Stimulated activated CD4-positive, alpha-beta T cell treated with anti-CD3 and anti-CD28 coated beads, Interleukin-15, amount 100 ng/mL, for 48 hours (primary cell): ENCODE results near the gene EPM2A.
A peak's percentile ranks its signal among the peaks of the same experiment; 100 is the strongest.
"Not testable (repeated sequence)": the region's sequence is repeated elsewhere in the genome, so short reads cannot be mapped to it uniquely, and the experiment has no call there.

Experiments used
- DNase-seq, 2 donors: peaks; one replicate each; pipeline ENCODE4 v3.0.0-alpha.2; 2020; ENCODE audit warnings: low read depth in 2 of 2

The EPM2A gene

GRCh38 chr6:145735356-145736165 is at the start of gene EPM2A:
Gene EPM2A (minus strand): TSS chr6:145735520. CDS start chr6:145735498, 22 bp downstream.
- peak; percentile 33 to 44 for DNase-seq

- DNase-seq = no peak
Observed at GRCh38 chr6:145784683-145785082, 49.4 kb upstream of the EPM2A start.

GRCh38 chr6:145783796-145784195 is 48.5 kb upstream of the EPM2A start:
- DNase-seq = no peak

GRCh38 chr6:145772846-145773245 is 37.5 kb upstream of the EPM2A start:
- no peak for DNase-seq

- DNase-seq = no peak
Observed at GRCh38 chr6:145765449-145765848, 30.1 kb upstream of the EPM2A start.

- no peak for DNase-seq
Observed at GRCh38 chr6:145763742-145764141, 28.4 kb upstream of the EPM2A start.

GRCh38 chr6:145761584-145761983 is 26.3 kb upstream of the EPM2A start:
- no peak for DNase-seq

- DNase-seq = no peak
Observed at GRCh38 chr6:145758113-145758512, 22.8 kb upstream of the EPM2A start.

GRCh38 chr6:145756170-145756662 is 20.9 kb upstream of the EPM2A start:
- DNase-seq = no peak

GRCh38 chr6:145755682-145756081 is 20.4 kb upstream of the EPM2A start:
- DNase-seq = no peak

GRCh38 chr6:145752638-145753037 is 17.3 kb upstream of the EPM2A start:
- no peak for DNase-seq

- no peak for DNase-seq
Observed at GRCh38 chr6:145749632-145750031, 14.3 kb upstream of the EPM2A start.

- no peak for DNase-seq
Observed at GRCh38 chr6:145745861-145746260, 10.5 kb upstream of the EPM2A start.

- no peak for DNase-seq
Observed at GRCh38 chr6:145744619-145745018, 9.3 kb upstream of the EPM2A start.

- no peak for DNase-seq
Observed at GRCh38 chr6:145743332-145743731, 8.0 kb upstream of the EPM2A start.

- DNase-seq = not testable (repeated sequence)
Observed at GRCh38 chr6:145742472-145742871, 7.2 kb upstream of the EPM2A start.

GRCh38 chr6:145739685-145740084 is 4.4 kb upstream of the EPM2A start:
- DNase-seq = not testable (repeated sequence)

- no peak for DNase-seq
Observed at GRCh38 chr6:145738265-145738664, 2.9 kb upstream of the EPM2A start.

GRCh38 chr6:145736661-145737144 is 1.4 kb upstream of the EPM2A start:
- no peak for DNase-seq

- peak; percentile 50 to 56 for DNase-seq
Observed at GRCh38 chr6:145734486-145735355, 599 bp downstream of the EPM2A start.

GRCh38 chr6:145733810-145734209 is 1.5 kb downstream of the EPM2A start:
- DNase-seq = no peak

GRCh38 chr6:145733207-145733606 is 2.1 kb downstream of the EPM2A start:
- DNase-seq = no peak
